DMS53 (cell line): ENCODE results near the gene SND1.
A peak's percentile ranks its signal among the peaks of the same experiment; 100 is the strongest.
"Not testable (repeated sequence)": the region's sequence is repeated elsewhere in the genome, so short reads cannot be mapped to it uniquely, and the experiment has no call there.

Source experiments
- DNase-seq: peaks from one replicate; lab custom pipeline; 2025; lab: John Stamatoyannopoulos, UW

Gene SND1

GRCh38 chr7:127652333-127653248 is 597 bp downstream of the SND1 start:
- peak; percentile 75 for DNase-seq

- DNase-seq: no peak
Observed at GRCh38 chr7:127653396-127653795, 1.4 kb downstream of the SND1 start.

- DNase-seq: peak; percentile 16
Observed at GRCh38 chr7:127654404-127655394, 2.7 kb downstream of the SND1 start.

- DNase-seq: no peak
Observed at GRCh38 chr7:127655720-127656119, 3.7 kb downstream of the SND1 start.

- DNase-seq: no peak
Observed at GRCh38 chr7:127657500-127657899, 5.5 kb downstream of the SND1 start.

- DNase-seq: no peak
Observed at GRCh38 chr7:127658970-127659630, 7.1 kb downstream of the SND1 start.

GRCh38 chr7:127665922-127666321 is 13.9 kb downstream of the SND1 start:
- no peak for DNase-seq

- no peak for DNase-seq
Observed at GRCh38 chr7:127666602-127667001, 14.6 kb downstream of the SND1 start.

- peak; percentile 20 for DNase-seq
Observed at GRCh38 chr7:127667017-127667670, 15.2 kb downstream of the SND1 start.

GRCh38 chr7:127667759-127668530 is 16.0 kb downstream of the SND1 start:
- DNase-seq: no peak

GRCh38 chr7:127671341-127671740 is 19.3 kb downstream of the SND1 start:
- DNase-seq: peak; percentile 17

- no peak for DNase-seq
Observed at GRCh38 chr7:127673902-127674301, 21.9 kb downstream of the SND1 start.

- DNase-seq: no peak
Observed at GRCh38 chr7:127674361-127674760, 22.4 kb downstream of the SND1 start.

GRCh38 chr7:127674923-127675322 is 22.9 kb downstream of the SND1 start:
- not testable (repeated sequence) for DNase-seq

- DNase-seq: no peak
Observed at GRCh38 chr7:127675721-127676120, 23.7 kb downstream of the SND1 start.

GRCh38 chr7:127677433-127678230 is 25.6 kb downstream of the SND1 start:
- no peak for DNase-seq

GRCh38 chr7:127678337-127678736 is 26.3 kb downstream of the SND1 start:
- DNase-seq: no peak

GRCh38 chr7:127678947-127679346 is 27.0 kb downstream of the SND1 start:
- no peak for DNase-seq

- DNase-seq: no peak
Observed at GRCh38 chr7:127680983-127681382, 29.0 kb downstream of the SND1 start.

- no peak for DNase-seq
Observed at GRCh38 chr7:127682140-127682539, 30.1 kb downstream of the SND1 start.
